HEK293 (cell line): Measurements from ENCODE around the gene PIK3CD.
"Not testable (repeated sequence)": the region's sequence is repeated elsewhere in the genome, so short reads cannot be mapped to it uniquely, and the experiment has no call there.

Experiments
- CTCF ChIA-PET: fragments of 350-600 bp; formaldehyde crosslinking; extraction: SDS; loops from one replicate; lab custom pipeline; 2021; ENCODE audit warnings: antibody characterized with exemption; lab: Yijun Ruan, JAX
- POLR2A ChIA-PET: fragments of 300-600 bp; formaldehyde crosslinking; extraction: SDS; loops from one replicate; lab custom pipeline; 2020; ENCODE audit warnings: antibody characterized with exemption, inconsistent platforms; lab: Yijun Ruan, JAX
- H3K27ac ChIP-seq: fragments of 200-500 bp; sonication (Bioruptor generic); 2 replicates; pipeline ENCODE4 v1.5.1; 2014; ENCODE audit warnings: low read depth, low read length, control low read depth, inconsistent platforms; ENCODE audit errors: extremely low read depth
- H3K36me3 ChIP-seq, 2 experiments: fragments of 200-500 bp in 1 of 2; sonication (Bioruptor generic) in 1 of 2; 1 replicate in 1 of 2; 2 replicates in 1 of 2; pipeline ENCODE4 v1.5.1; 2014 to 2017; ENCODE audit warnings: inconsistent platforms in 2 of 2, low read length in 2 of 2; ENCODE audit not compliant: control insufficient read depth in 2 of 2, insufficient read depth in 1 of 2
- H3K4me1 ChIP-seq: fragments of 200-500 bp; sonication (Bioruptor generic); 2 replicates; pipeline ENCODE4 v1.5.1; 2014; ENCODE audit warnings: mild to moderate bottlenecking, low read length, inconsistent platforms; ENCODE audit not compliant: control insufficient read depth, insufficient read depth
- H3K4me3 ChIP-seq: 2 replicates; pipeline ENCODE4 v1.5.1; 2011; ENCODE audit warnings: low read depth, mild to moderate bottlenecking, control low read depth, low read length, moderate library complexity
- H3K9me3 ChIP-seq: fragments of 200-500 bp; sonication (Bioruptor generic); 2 replicates; pipeline ENCODE4 v1.5.1; 2014; ENCODE audit warnings: low read depth, low read length, inconsistent platforms; ENCODE audit not compliant: control insufficient read depth, insufficient read depth
- GLIS1 ChIP-seq: fragments of 450-650 bp; formaldehyde crosslinking; IDR thresholded peaks from 2 replicates; pipeline ENCODE4 v1.5.1; 2016; ENCODE audit warnings: missing biosample characterization, missing genetic modification characterization
- IKZF3 ChIP-seq: fragments of 450-650 bp; IDR thresholded peaks from 2 replicates; pipeline ENCODE4 v1.5.0; 2018; ENCODE audit warnings: missing biosample characterization, mild to moderate bottlenecking, missing genetic modification characterization, moderate library complexity
- KLF9 ChIP-seq: fragments of 450-650 bp; formaldehyde crosslinking; IDR thresholded peaks from 2 replicates; pipeline ENCODE4 v1.5.1; 2016; ENCODE audit warnings: missing biosample characterization, missing genetic modification characterization, low read depth
- YY2 ChIP-seq: fragments of 450-650 bp; formaldehyde crosslinking; IDR thresholded peaks from 2 replicates; pipeline ENCODE4 v1.5.1; 2016; ENCODE audit warnings: missing biosample characterization, missing genetic modification characterization
- ZBTB17 ChIP-seq: fragments of 450-650 bp; formaldehyde crosslinking; IDR thresholded peaks from 2 replicates; pipeline ENCODE4 v1.5.1; 2016; ENCODE audit warnings: missing biosample characterization, missing genetic modification characterization
- ZBTB48 ChIP-seq: fragments of 450-650 bp; formaldehyde crosslinking; IDR thresholded peaks from 2 replicates; pipeline ENCODE4 v1.5.1; 2016; ENCODE audit warnings: missing biosample characterization, missing genetic modification characterization
- ZNF112 ChIP-seq: fragments of 450-650 bp; formaldehyde crosslinking; IDR thresholded peaks from 2 replicates; pipeline ENCODE4 v1.5.0; 2017; ENCODE audit warnings: missing biosample characterization, missing genetic modification characterization
- ZNF121 ChIP-seq: fragments of 450-650 bp; formaldehyde crosslinking; IDR thresholded peaks from 2 replicates; pipeline ENCODE4 v1.5.1; 2016; ENCODE audit warnings: missing biosample characterization, missing genetic modification characterization
- ZNF341 ChIP-seq: fragments of 450-650 bp; formaldehyde crosslinking; IDR thresholded peaks from 2 replicates; pipeline ENCODE4; 2016; ENCODE audit warnings: low read depth, missing biosample characterization, missing genetic modification characterization
- ZNF433 ChIP-seq: fragments of 450-650 bp; formaldehyde crosslinking; IDR thresholded peaks from 2 replicates; pipeline ENCODE4 v1.5.1; 2016; ENCODE audit warnings: missing biosample characterization, missing genetic modification characterization, low read depth
- ZNF521 ChIP-seq: fragments of 450-650 bp; formaldehyde crosslinking; IDR thresholded peaks from 2 replicates; pipeline ENCODE4 v1.5.1; 2017; ENCODE audit warnings: missing biosample characterization, mild to moderate bottlenecking, missing genetic modification characterization
- ZNF549 ChIP-seq: fragments of 450-650 bp; IDR thresholded peaks from 2 replicates; pipeline ENCODE4 v1.5.1; 2018; ENCODE audit warnings: missing biosample characterization, missing genetic modification characterization, mild to moderate bottlenecking, inconsistent platforms, moderate library complexity
- ZNF555 ChIP-seq: fragments of 450-650 bp; formaldehyde crosslinking; conservative IDR thresholded peaks from 2 replicates; pipeline ENCODE4 v1.5.1; 2017; ENCODE audit warnings: missing biosample characterization, mild to moderate bottlenecking, missing genetic modification characterization, inconsistent platforms
- ZNF596 ChIP-seq: fragments of 450-650 bp; IDR thresholded peaks from 2 replicates; pipeline ENCODE4 v1.5.0; 2018; ENCODE audit warnings: missing biosample characterization, mild to moderate bottlenecking, missing genetic modification characterization, moderate library complexity
- ZNF600 ChIP-seq: fragments of 450-650 bp; formaldehyde crosslinking; IDR thresholded peaks from 2 replicates; pipeline ENCODE4 v1.5.1; 2016; ENCODE audit warnings: missing biosample characterization, missing genetic modification characterization
- ZNF629 ChIP-seq: fragments of 450-650 bp; formaldehyde crosslinking; IDR thresholded peaks from 2 replicates; pipeline ENCODE4 v1.5.1; 2017; ENCODE audit warnings: missing biosample characterization, missing genetic modification characterization
- ZNF664 ChIP-seq: fragments of 450-650 bp; formaldehyde crosslinking; IDR thresholded peaks from 2 replicates; pipeline ENCODE4 v1.5.1; 2016; ENCODE audit warnings: missing biosample characterization, missing genetic modification characterization
- ZNF701 ChIP-seq: fragments of 450-650 bp; formaldehyde crosslinking; IDR thresholded peaks from 2 replicates; pipeline ENCODE4 v1.5.1; 2016; ENCODE audit warnings: missing biosample characterization, missing genetic modification characterization
- TF ChIP-seq, protein P1 (sequence below): fragments of 450-650 bp; formaldehyde crosslinking; IDR thresholded peaks from 2 replicates; pipeline ENCODE4 v1.5.1; 2017; ENCODE audit warnings: missing biosample characterization, missing genetic modification characterization
- TF ChIP-seq, protein P2 (sequence below): fragments of 450-650 bp; formaldehyde crosslinking; IDR thresholded peaks from 2 replicates; pipeline ENCODE4 v1.5.1; 2016; ENCODE audit warnings: missing biosample characterization, missing genetic modification characterization
- TF ChIP-seq, protein P3 (sequence below): fragments of 450-650 bp; formaldehyde crosslinking; IDR thresholded peaks from 2 replicates; pipeline ENCODE4 v1.5.1; 2016; ENCODE audit warnings: missing biosample characterization, missing genetic modification characterization
- TF ChIP-seq, protein P4 (sequence below): fragments of 450-650 bp; formaldehyde crosslinking; IDR thresholded peaks from 2 replicates; pipeline ENCODE4 v1.5.1; 2017; ENCODE audit warnings: missing biosample characterization, missing genetic modification characterization

PIK3CD gene

DNA sequence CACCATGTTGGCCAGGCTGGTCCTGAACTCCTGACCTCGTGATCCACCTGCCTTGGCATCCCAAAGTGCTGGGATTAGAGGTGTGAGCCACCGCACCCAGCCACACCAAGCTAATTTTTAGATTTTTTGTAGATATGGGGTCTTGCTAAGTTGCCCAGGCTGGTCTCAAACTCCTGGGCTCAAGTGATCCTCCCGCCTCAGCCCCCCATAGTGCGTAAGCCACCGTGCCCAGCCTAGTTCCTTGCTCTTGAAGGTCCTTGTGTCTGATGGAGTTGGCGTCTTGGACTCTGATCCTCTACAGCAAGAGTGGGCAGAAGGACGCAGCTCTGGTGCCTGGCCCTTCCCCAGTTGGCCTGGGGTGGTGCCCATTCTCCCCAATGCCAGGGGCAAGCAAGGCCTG, 24.6 kb downstream of the PIK3CD start:
- not testable (repeated sequence) for H3K27ac ChIP-seq, H3K4me3 ChIP-seq, H3K4me1 ChIP-seq, H3K9me3 ChIP-seq, H3K36me3 ChIP-seq
- ChIA-PET CTCF (interaction anchor here (1.1 to 1.7 kb wide), 2 partner anchors 27 to 104 kb away, joined by 3 read pairs; no protein-coding TSS in a partner anchor), POLR2A (interaction anchor here (0.6 kb wide), 1 partner anchor 372 kb away, joined by 3 read pairs; no protein-coding TSS in a partner anchor)
- TF ChIP-seq ZNF121 (tag by site-specific recombination): peak; percentile 89

DNA sequence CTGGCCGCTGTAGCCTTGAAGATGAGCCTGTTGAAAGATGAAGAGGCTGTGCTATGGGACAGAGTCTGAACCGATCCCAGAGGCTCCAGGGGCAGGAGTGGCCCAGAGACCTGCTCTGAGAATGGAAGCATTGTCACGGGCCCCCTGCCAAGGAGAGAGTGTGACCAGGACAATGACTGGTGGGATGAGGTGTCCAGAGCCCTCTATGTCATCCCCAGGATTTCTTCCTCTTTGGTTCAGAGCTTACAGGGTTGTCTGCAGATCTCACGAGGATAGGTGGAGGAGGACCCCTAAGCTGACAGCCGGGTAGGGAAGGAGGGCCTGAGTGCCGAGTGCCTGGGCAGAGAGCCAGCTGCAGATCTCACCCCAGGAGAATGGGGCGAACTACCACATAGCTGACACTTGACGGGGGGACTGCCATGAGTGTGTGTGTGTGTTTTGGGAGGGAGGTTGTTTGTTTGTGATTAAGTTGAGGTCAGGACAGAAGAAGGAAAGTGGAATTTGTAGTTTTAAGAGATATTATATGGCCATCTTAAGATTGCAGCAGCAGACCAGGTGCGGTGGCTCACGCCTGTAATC, 25.4 kb downstream of the PIK3CD start:
- TF ChIP-seq, protein P1, sequence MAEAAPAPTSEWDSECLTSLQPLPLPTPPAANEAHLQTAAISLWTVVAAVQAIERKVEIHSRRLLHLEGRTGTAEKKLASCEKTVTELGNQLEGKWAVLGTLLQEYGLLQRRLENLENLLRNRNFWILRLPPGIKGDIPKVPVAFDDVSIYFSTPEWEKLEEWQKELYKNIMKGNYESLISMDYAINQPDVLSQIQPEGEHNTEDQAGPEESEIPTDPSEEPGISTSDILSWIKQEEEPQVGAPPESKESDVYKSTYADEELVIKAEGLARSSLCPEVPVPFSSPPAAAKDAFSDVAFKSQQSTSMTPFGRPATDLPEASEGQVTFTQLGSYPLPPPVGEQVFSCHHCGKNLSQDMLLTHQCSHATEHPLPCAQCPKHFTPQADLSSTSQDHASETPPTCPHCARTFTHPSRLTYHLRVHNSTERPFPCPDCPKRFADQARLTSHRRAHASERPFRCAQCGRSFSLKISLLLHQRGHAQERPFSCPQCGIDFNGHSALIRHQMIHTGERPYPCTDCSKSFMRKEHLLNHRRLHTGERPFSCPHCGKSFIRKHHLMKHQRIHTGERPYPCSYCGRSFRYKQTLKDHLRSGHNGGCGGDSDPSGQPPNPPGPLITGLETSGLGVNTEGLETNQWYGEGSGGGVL (tag by site-specific recombination): peak; percentile 68
- TF ChIP-seq ZNF341: no peak
- peak; percentile 86 for TF ChIP-seq ZBTB48 (tag by site-specific recombination)
- TF ChIP-seq GLIS1: peak; percentile 37; the same call in 1 of the 2 replicates
- TF ChIP-seq, protein P2, sequence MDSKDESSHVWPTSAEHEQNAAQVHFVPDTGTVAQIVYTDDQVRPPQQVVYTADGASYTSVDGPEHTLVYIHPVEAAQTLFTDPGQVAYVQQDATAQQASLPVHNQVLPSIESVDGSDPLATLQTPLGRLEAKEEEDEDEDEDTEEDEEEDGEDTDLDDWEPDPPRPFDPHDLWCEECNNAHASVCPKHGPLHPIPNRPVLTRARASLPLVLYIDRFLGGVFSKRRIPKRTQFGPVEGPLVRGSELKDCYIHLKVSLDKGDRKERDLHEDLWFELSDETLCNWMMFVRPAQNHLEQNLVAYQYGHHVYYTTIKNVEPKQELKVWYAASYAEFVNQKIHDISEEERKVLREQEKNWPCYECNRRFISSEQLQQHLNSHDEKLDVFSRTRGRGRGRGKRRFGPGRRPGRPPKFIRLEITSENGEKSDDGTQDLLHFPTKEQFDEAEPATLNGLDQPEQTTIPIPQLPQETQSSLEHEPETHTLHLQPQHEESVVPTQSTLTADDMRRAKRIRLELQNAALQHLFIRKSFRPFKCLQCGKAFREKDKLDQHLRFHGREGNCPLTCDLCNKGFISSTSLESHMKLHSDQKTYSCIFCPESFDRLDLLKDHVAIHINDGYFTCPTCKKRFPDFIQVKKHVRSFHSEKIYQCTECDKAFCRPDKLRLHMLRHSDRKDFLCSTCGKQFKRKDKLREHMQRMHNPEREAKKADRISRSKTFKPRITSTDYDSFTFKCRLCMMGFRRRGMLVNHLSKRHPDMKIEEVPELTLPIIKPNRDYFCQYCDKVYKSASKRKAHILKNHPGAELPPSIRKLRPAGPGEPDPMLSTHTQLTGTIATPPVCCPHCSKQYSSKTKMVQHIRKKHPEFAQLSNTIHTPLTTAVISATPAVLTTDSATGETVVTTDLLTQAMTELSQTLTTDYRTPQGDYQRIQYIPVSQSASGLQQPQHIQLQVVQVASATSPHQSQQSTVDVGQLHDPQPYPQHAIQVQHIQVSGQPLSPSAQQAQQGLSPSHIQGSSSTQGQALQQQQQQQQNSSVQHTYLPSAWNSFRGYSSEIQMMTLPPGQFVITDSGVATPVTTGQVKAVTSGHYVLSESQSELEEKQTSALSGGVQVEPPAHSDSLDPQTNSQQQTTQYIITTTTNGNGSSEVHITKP (tag by site-specific recombination): peak; percentile 73
- no peak for TF ChIP-seq ZNF112
- TF ChIP-seq ZBTB17 (tag by site-specific recombination): peak; percentile 48; the same call in 1 of the 2 replicates
- no peaks in the 10 kb centered on the region for H3K4me1 ChIP-seq
- ChIA-PET POLR2A (interaction anchor here (0.6 to 0.7 kb wide), 3 partner anchors 58 to 372 kb away, joined by 3 to 8 read pairs (median 4); no protein-coding TSS in a partner anchor), CTCF (interaction anchor here (1.1 to 1.7 kb wide), 2 partner anchors 26 to 105 kb away, joined by 3 read pairs; no protein-coding TSS in a partner anchor)
- H3K4me3 ChIP-seq: no peak overlapping the region
- no peak overlapping the region for H3K27ac ChIP-seq
- H3K9me3 ChIP-seq: no peaks in the 10 kb centered on the region
- H3K36me3 ChIP-seq: peaks cover 0 to 4% of the 10 kb centered on the region in 2 experiments; a peak in 2 of 3 replicates

DNA sequence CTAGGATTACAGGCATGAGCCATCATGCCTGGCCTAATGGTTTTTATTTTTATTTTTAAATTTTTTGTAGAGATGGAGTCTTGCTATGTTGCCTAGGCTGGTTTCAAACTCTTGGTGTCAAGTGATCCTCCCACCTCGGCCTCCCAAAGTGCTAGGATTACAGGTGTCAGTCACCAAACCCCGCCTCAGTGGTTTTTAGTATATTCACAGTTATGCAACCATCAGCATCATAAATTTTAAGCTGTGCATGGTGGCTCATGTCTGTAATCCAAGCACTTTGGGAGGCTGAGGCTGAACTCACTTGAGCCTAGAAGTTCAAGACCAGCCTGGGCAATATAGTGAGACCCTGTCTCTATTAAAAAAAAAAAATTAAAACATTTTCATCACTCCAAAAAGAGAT, 28.6 kb downstream of the PIK3CD start:
- Histone ChIP-seq H3K4me3 (no peak overlapping the region), H3K27ac (no peak overlapping the region), H3K9me3 (no peaks in the 10 kb centered on the region), H3K36me3 (peaks cover 0 to 11% of the 10 kb centered on the region in 2 experiments; a peak in 2 of 3 replicates), H3K4me1 (no peaks in the 10 kb centered on the region)
- CTCF ChIA-PET: no interaction called here
- POLR2A ChIA-PET: no interaction called here
- TF ChIP-seq ZNF629 (tag by site-specific recombination) (no peak), ZNF555 (tag by site-specific recombination) (no peak), YY2 (tag by site-specific recombination) (no peak), ZNF521 (tag by site-specific recombination) (no peak), KLF9 (tag by site-specific recombination) (no peak), IKZF3 (tag by site-specific recombination) (no peak), ZNF596 (no peak), ZNF549 (tag by site-specific recombination) (no peak), ZNF701 (tag by site-specific recombination) (no peak), ZNF664 (tag by site-specific recombination) (no peak), ZNF600 (tag by site-specific recombination) (no peak), ZNF433 (tag by site-specific recombination) (no peak)
- TF ChIP-seq, protein P3, sequence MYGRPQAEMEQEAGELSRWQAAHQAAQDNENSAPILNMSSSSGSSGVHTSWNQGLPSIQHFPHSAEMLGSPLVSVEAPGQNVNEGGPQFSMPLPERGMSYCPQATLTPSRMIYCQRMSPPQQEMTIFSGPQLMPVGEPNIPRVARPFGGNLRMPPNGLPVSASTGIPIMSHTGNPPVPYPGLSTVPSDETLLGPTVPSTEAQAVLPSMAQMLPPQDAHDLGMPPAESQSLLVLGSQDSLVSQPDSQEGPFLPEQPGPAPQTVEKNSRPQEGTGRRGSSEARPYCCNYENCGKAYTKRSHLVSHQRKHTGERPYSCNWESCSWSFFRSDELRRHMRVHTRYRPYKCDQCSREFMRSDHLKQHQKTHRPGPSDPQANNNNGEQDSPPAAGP (tag by site-specific recombination): no peak
- TF ChIP-seq, protein P4, sequence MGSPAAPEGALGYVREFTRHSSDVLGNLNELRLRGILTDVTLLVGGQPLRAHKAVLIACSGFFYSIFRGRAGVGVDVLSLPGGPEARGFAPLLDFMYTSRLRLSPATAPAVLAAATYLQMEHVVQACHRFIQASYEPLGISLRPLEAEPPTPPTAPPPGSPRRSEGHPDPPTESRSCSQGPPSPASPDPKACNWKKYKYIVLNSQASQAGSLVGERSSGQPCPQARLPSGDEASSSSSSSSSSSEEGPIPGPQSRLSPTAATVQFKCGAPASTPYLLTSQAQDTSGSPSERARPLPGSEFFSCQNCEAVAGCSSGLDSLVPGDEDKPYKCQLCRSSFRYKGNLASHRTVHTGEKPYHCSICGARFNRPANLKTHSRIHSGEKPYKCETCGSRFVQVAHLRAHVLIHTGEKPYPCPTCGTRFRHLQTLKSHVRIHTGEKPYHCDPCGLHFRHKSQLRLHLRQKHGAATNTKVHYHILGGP: no peak
- TF ChIP-seq, protein P1 (tag by site-specific recombination): no peak
